ENCODE data around the gene SLC25A22.
A peak's percentile ranks its signal among the peaks of the same experiment; 100 is the strongest.

The SLC25A22 gene

GRCh38 chr11:778976-779954, 18.8 kb downstream of the SLC25A22 start:
- DNase-seq (ENCODE audit: low read depth): no peak
- no peak overlapping the region for H3K4me3 ChIP-seq (ENCODE audit: low read depth, low read length)
- no peak for TF ChIP-seq CTCF (IDR thresholded peaks at IDR 0.05; ENCODE audit: low read depth, low read length, missing control alignments)

GRCh38 chr11:777288-778255, 20.5 kb downstream of the SLC25A22 start, which contains the start of gene GATD1:
GATD1 (minus strand) TSS chr11:777487; CDS start chr11:777462, 25 bp downstream.
- DNase-seq (ENCODE audit: low read depth): no peak
- H3K4me3 ChIP-seq (ENCODE audit: low read depth, low read length): peak within 1 kb of the TSS; percentile 94
- no peak for TF ChIP-seq CTCF (IDR thresholded peaks at IDR 0.05; ENCODE audit: low read depth, low read length, missing control alignments)

- H3K4me3 ChIP-seq (ENCODE audit: low read depth, low read length): peak overlapping the region; percentile 94
- peak; percentile 10 for TF ChIP-seq CTCF (IDR thresholded peaks at IDR 0.05; ENCODE audit: low read depth, low read length, missing control alignments)
- DNase-seq (ENCODE audit: low read depth): no peak
Observed at GRCh38 chr11:776561-777287, 21.4 kb downstream of the SLC25A22 start.

- no peak for TF ChIP-seq CTCF (IDR thresholded peaks at IDR 0.05; ENCODE audit: low read depth, low read length, missing control alignments)
- DNase-seq (ENCODE audit: low read depth): no peak
Observed at GRCh38 chr11:776263-776560, 21.9 kb downstream of the SLC25A22 start.

GRCh38 chr11:774873-775592, 23.0 kb downstream of the SLC25A22 start:
- no peak for TF ChIP-seq CTCF (IDR thresholded peaks at IDR 0.05; ENCODE audit: low read depth, low read length, missing control alignments)
- DNase-seq (ENCODE audit: low read depth): no peak
- no peak overlapping the region for H3K4me3 ChIP-seq (ENCODE audit: low read depth, low read length)

More at GRCh38 chr11:776263-776560, 21.9 kb downstream of the SLC25A22 start:
- H3K4me3 ChIP-seq (ENCODE audit: low read depth, low read length): peak overlapping the region; percentile 94

- no peak for DNase-seq (ENCODE audit: low read depth)
Observed at GRCh38 chr11:773830-774229, 24.3 kb downstream of the SLC25A22 start.

More at GRCh38 chr11:773830-774229, 24.3 kb downstream of the SLC25A22 start:
- no peak for TF ChIP-seq CTCF (IDR thresholded peaks at IDR 0.05; ENCODE audit: low read depth, low read length, missing control alignments)
- H3K4me3 ChIP-seq (ENCODE audit: low read depth, low read length): no peak overlapping the region

All from GM12864 (cell line).